ENCODE data around the gene KLHL9. TPM values are rescaled to one million over a fixed set of nuclear protein-coding genes. Genes with fewer than 3 reads are reported as not detected.

The KLHL9 gene
- total RNA-seq, 2 experiments from 2014 or later = 15.6 to 15.8 TPM

DNA sequence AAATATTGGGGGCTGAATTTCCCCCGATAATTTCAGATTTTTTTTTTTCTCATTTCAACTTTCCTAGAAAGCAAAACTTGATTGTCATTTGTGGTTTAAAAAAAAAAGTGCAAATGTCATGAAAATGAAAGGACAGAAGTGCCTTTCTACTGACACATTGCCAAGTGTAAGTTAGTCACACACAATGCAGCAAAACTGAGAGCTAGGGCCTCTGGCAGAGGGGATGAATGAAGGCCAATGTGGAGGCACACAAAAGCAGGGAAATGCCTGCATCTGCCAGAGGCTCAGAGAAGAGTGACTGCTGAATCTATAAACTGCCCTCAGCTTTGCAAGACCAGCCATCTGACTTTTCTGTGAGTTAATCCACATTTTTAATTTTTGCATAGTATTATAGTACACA is 23.3 kb downstream of the KLHL9 start:
- no peak overlapping the region for H3K27ac Mint-ChIP-seq
- TF ChIP-seq, protein P1, sequence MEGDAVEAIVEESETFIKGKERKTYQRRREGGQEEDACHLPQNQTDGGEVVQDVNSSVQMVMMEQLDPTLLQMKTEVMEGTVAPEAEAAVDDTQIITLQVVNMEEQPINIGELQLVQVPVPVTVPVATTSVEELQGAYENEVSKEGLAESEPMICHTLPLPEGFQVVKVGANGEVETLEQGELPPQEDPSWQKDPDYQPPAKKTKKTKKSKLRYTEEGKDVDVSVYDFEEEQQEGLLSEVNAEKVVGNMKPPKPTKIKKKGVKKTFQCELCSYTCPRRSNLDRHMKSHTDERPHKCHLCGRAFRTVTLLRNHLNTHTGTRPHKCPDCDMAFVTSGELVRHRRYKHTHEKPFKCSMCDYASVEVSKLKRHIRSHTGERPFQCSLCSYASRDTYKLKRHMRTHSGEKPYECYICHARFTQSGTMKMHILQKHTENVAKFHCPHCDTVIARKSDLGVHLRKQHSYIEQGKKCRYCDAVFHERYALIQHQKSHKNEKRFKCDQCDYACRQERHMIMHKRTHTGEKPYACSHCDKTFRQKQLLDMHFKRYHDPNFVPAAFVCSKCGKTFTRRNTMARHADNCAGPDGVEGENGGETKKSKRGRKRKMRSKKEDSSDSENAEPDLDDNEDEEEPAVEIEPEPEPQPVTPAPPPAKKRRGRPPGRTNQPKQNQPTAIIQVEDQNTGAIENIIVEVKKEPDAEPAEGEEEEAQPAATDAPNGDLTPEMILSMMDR (IDR thresholded peaks at IDR 0.05) = no peak
- DNase-seq = no peak
- no peak for ATAC-seq
- H3K36me3 Mint-ChIP-seq (ENCODE audit: low read depth) = no peaks in the 10 kb centered on the region
- no peaks in the 10 kb centered on the region for H3K9me3 Mint-ChIP-seq
- H3K4me1 Mint-ChIP-seq (ENCODE audit: low read depth) = peaks cover 5% of the 10 kb centered on the region
- peaks cover 6% of the 10 kb centered on the region for H3K27me3 Mint-ChIP-seq
- H3K4me3 Mint-ChIP-seq = no peak overlapping the region
- POLR2A ChIA-PET = no interaction called here
- CTCF ChIA-PET = interaction anchor here (0.9 to 2.5 kb wide), 5 partner anchors 11 to 116 kb away, joined by 3 to 9 read pairs (median 3); no protein-coding TSS in a partner anchor
- intact Hi-C loops (cut with micrococcal nuclease) = no loop called here

DNA sequence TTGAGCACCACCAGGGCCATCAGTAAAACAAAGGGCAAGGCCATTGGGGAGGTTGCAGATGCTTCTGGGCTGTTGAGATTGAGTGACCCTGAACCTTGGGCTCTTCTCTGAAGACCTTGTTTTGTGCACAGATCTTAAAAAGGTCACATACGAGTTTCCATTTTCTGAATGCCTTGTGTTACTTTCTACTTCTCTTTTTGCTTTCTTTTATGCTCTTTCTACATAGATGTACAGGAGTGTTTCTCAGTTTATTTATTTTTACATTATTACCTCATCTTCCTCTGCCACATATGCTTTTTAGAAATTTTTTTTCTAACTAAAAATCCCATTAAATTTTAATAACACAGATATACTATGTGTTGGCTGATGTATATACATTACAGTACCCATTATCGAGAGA is 30.0 kb downstream of the KLHL9 start, which contains the start of gene IFNA5:
TSS of gene IFNA5 (minus strand) at position 101 of the 400 bp plus-strand sequence. CDS start at position 44, 57 bp downstream.
- TF ChIP-seq, protein P1 (IDR thresholded peaks at IDR 0.05) = no peak
- Mint-ChIP-seq H3K4me1 (ENCODE audit: low read depth) (no peaks in the 10 kb centered on the region), H3K9me3 (no peaks in the 10 kb centered on the region), H3K27ac (no peak within 1 kb of the TSS), H3K4me3 (no peak within 1 kb of the TSS), H3K36me3 (ENCODE audit: low read depth) (no peaks in the 10 kb centered on the region), H3K27me3 (peaks cover 35% of the 10 kb centered on the region)
- CTCF ChIA-PET = interaction anchor here (0.9 kb wide), 2 partner anchors 13 to 70 kb away, joined by 3 read pairs; no protein-coding TSS in a partner anchor
- ATAC-seq (no peak), DNase-seq (no peak)
- POLR2A ChIA-PET = no interaction called here
- intact Hi-C loops (cut with micrococcal nuclease) = no loop called here

DNA sequence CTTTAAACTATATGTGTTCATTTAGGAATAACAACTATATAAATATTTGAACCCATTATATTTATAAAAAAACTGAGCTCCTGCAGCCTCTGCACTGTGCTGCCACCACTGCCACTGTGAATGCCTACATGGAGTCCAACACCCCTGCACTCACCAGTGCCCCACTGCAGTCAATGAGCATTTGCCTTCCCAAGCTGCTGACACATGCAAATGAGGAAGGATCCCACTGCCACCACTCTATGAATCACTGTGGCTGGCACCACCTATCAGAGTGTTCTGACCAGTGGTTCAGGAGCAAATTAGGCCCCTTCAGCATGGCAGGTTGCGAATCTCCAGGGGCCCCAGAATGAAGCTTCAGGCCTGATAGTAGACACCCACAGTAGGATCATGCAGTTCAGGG is 39.2 kb downstream of the KLHL9 start:
- H3K4me1 Mint-ChIP-seq (ENCODE audit: low read depth) = peaks cover 9% of the 10 kb centered on the region
- intact Hi-C loops (cut with micrococcal nuclease) = no loop called here
- no peak overlapping the region for H3K4me3 Mint-ChIP-seq
- H3K27me3 Mint-ChIP-seq = peaks cover 24% of the 10 kb centered on the region
- no peak for ATAC-seq
- no peak for DNase-seq
- no peak overlapping the region for H3K27ac Mint-ChIP-seq
- ChIA-PET POLR2A (no interaction called here), CTCF (interaction anchor here (1.0 to 2.6 kb wide), 4 partner anchors 43 to 101 kb away, joined by 3 to 10 read pairs (median 4); no protein-coding TSS in a partner anchor)
- TF ChIP-seq, protein P1 (IDR thresholded peaks at IDR 0.05) = no peak
- H3K36me3 Mint-ChIP-seq (ENCODE audit: low read depth) = no peaks in the 10 kb centered on the region
- peaks cover 1% of the 10 kb centered on the region for H3K9me3 Mint-ChIP-seq

DNA sequence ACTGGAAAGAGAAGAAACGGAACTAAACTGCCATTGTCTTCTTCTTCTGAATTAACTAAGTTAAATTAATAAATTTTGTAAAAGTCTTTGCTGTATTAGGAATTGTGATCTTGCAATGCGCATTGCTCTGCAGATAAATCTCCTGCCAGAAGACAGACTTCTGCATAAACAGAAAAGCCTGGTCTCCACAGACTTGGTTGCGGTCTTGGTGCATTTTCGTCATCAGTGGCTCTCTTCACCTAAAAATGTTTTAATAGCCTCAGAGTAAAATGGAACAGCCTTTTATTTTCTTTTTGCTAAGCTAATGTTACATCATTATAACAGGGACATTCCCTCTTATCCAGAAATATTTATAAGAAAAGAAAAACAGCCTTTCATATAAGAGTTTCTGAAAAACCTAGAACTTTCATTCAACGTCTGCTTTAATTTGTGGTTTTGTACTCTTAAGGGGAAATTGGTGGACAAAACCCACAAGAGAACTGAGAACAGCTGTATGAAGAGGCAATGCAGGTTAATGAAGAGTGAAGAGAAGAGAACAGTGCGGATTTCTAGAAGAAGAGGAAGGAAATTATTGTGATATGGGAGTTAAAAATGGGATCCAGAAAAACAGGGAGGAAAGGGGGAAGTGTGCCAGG is 40.2 kb downstream of the KLHL9 start:
- Mint-ChIP-seq H3K4me3 (no peak overlapping the region), H3K9me3 (peaks cover 1% of the 10 kb centered on the region), H3K36me3 (ENCODE audit: low read depth) (no peaks in the 10 kb centered on the region), H3K27ac (no peak overlapping the region), H3K4me1 (ENCODE audit: low read depth) (peaks cover 9% of the 10 kb centered on the region), H3K27me3 (peaks cover 21% of the 10 kb centered on the region)
- ChIA-PET CTCF (interaction anchor here (1.0 to 2.6 kb wide), 2 partner anchors 81 to 100 kb away, joined by 3 to 10 read pairs; no protein-coding TSS in a partner anchor), POLR2A (no interaction called here)
- DNase-seq (peak; percentile 19), ATAC-seq (no peak)
- TF ChIP-seq, protein P1 (IDR thresholded peaks at IDR 0.05) = no peak
- intact Hi-C loops (cut with micrococcal nuclease) = no loop called here

DNA sequence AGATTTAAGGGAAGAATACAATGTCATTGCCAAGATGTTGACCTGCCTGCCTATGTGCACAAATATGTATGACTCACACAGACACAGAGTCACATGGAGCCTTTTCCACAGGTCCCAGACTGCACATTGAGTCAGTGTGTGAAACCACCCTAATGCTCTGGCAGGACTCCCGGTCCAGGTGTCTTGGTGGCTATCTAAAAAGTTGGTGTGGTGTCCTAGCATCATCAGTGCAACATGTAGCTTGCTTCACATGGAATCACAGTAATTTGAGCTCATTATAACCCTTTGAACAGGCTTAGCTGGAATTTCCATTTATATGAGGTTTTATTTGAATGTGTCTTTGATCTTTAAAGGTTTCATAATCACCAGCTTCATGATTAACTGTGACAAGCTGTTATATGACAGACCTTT is 40.8 kb downstream of the KLHL9 start:
- TF ChIP-seq, protein P1 (IDR thresholded peaks at IDR 0.05) = no peak
- ATAC-seq (peak; percentile 58), DNase-seq (peak; percentile 4)
- Mint-ChIP-seq H3K27ac (no peak overlapping the region), H3K9me3 (peaks cover 1% of the 10 kb centered on the region), H3K4me3 (no peak overlapping the region), H3K4me1 (ENCODE audit: low read depth) (peaks cover 9% of the 10 kb centered on the region), H3K36me3 (ENCODE audit: low read depth) (no peaks in the 10 kb centered on the region), H3K27me3 (peaks cover 18% of the 10 kb centered on the region)
- ChIA-PET POLR2A (no interaction called here), CTCF (interaction anchor here (1.0 to 2.6 kb wide), 2 partner anchors 81 to 100 kb away, joined by 3 to 10 read pairs; no protein-coding TSS in a partner anchor)
- intact Hi-C loops (cut with micrococcal nuclease) = no loop called here
